Uterus (tissue), 2 donors: ENCODE data around the gene FXYD4.

Experiments used
- CTCF ChIP-seq, 4 experiments: fragments of 200-600 bp in 2 of 4; fragments of 450-650 bp in 2 of 4; sonication (generic) in 2 of 4; IDR thresholded peaks; one replicate each; pipeline ENCODE4 v1.5.1; 2016 to 2019; ENCODE audit warnings: antibody characterized with exemption in 4 of 4, mild to moderate bottlenecking in 2 of 4, moderate library complexity in 1 of 4
- POLR2A ChIP-seq, 2 donors: fragments of 450-650 bp; IDR thresholded peaks; one replicate each; pipeline ENCODE4 v1.6.1; 2016; ENCODE audit warnings: antibody characterized with exemption in 2 of 2, mild to moderate bottlenecking in 1 of 2, moderate library complexity in 1 of 2

- no peak for TF ChIP-seq CTCF (IDR thresholded peaks at IDR 0.05)
- TF ChIP-seq POLR2A (IDR thresholded peaks at IDR 0.05) = no peak
These were observed 46.6 kb upstream of the FXYD4 start for GRCh38 chr10:43324876-43325275.
